Endothelial cell of umbilical vein (primary cell): ENCODE data around the gene COQ5. TPM values are rescaled to one million over a fixed set of nuclear protein-coding genes. Genes with fewer than 3 reads are reported as not detected.

Experiments used
- BruUV-seq: library from RNA; stranded (reverse); fragments of 400-500 nt; replicated peaks from 2 replicates; lab custom pipeline; 2021; lab: Mats Ljungman, UMichigan
- CTCF ChIA-PET: fragments of 300-600, 350-600 bp; sonication (Branson Sonifier 250); formaldehyde crosslinking; loops from one replicate; lab custom pipeline; 2021; ENCODE audit warnings: antibody characterized with exemption, inconsistent platforms; lab: Charles Lee
- POLR2A ChIA-PET: fragments of 300-600, 350-600 bp; sonication (Branson Sonifier 250); formaldehyde crosslinking; loops from one replicate; lab custom pipeline; 2021; ENCODE audit warnings: antibody characterized with exemption, inconsistent platforms; lab: Charles Lee
- DNase-seq: peaks from one replicate; pipeline ENCODE4 v3.0.0-alpha.2; 2011; ENCODE audit warnings: low read depth, low spot score
- FAIRE-seq: peaks from 2 replicates; lab custom pipeline; 2011; peaks lifted over from hg19 to GRCh38; lab: Jason Lieb, UNC
- H2AFZ ChIP-seq: 2 replicates; pipeline ENCODE4 v1.6.0; 2012; ENCODE audit warnings: low read depth, low read length, control low read depth, inconsistent platforms
- H3K27ac ChIP-seq: 2 replicates; pipeline ENCODE4 v1.5.1; 2011; ENCODE audit warnings: low read depth, mild to moderate bottlenecking, control low read depth, low read length, moderate library complexity; ENCODE audit not compliant: insufficient read depth
- H3K27me3 ChIP-seq, 2 experiments: 2 replicates each; pipeline versions ENCODE4 v1.6.0 to v1.6.1; 2011; ENCODE audit warnings: low read length in 2 of 2, mixed read lengths in 1 of 2; ENCODE audit not compliant: control insufficient read depth in 2 of 2, insufficient read depth in 2 of 2
- H3K36me3 ChIP-seq, 2 experiments: 2 replicates in 1 of 2; 3 replicates in 1 of 2; pipeline ENCODE4 v1.5.1; 2011; ENCODE audit warnings: low read length in 2 of 2, mild to moderate bottlenecking in 1 of 2, moderate library complexity in 1 of 2; ENCODE audit not compliant: control insufficient read depth in 2 of 2, insufficient read depth in 2 of 2; ENCODE audit errors: extremely low read depth in 1 of 2
- H3K4me1 ChIP-seq: 3 replicates; pipeline ENCODE4 v1.5.1; 2011; ENCODE audit warnings: mild to moderate bottlenecking, low read length; ENCODE audit not compliant: control insufficient read depth, insufficient read depth; ENCODE audit errors: extremely low read depth
- H3K4me2 ChIP-seq: 2 replicates; pipeline ENCODE4 v1.6.1; 2011; ENCODE audit warnings: low read length, control low read depth, mixed read lengths; ENCODE audit not compliant: insufficient read depth
- H3K4me3 ChIP-seq, 3 experiments: fragments of 200-600 bp in 1 of 3; sonication (generic), shearing (Covaris generic) in 1 of 3; replicated peaks in 1 of 3; 2 replicates each; pipeline ENCODE4 v1.5.1; 2011 to 2016; ENCODE audit warnings: control low read depth in 3 of 3, low read length in 3 of 3, mild to moderate bottlenecking in 2 of 3, inconsistent platforms in 1 of 3, low read depth in 1 of 3, moderate library complexity in 1 of 3; ENCODE audit not compliant: insufficient read depth in 1 of 3
- H3K79me2 ChIP-seq: 2 replicates; pipeline ENCODE4 v1.6.0; 2012; ENCODE audit warnings: low read length, inconsistent platforms; ENCODE audit not compliant: control insufficient read depth, insufficient read depth
- H3K9ac ChIP-seq: replicated peaks from 2 replicates; pipeline ENCODE3; 2011; ENCODE audit warnings: low read length, control low read depth; ENCODE audit not compliant: insufficient read depth; ENCODE audit errors: extremely low read depth
- H3K9me1 ChIP-seq: replicated peaks from 3 replicates; pipeline ENCODE4 v1.6.0; 2011; ENCODE audit warnings: mild to moderate bottlenecking, low read length; ENCODE audit not compliant: control insufficient read depth, insufficient read depth; ENCODE audit errors: extremely low read depth
- H3K9me3 ChIP-seq: replicated peaks from 2 replicates; pipeline ENCODE4 v1.5.1; 2012; ENCODE audit warnings: low read length, inconsistent platforms; ENCODE audit not compliant: control insufficient read depth, insufficient read depth
- H4K20me1 ChIP-seq: replicated peaks from 2 replicates; pipeline ENCODE3; 2011; ENCODE audit warnings: mild to moderate bottlenecking, low read length; ENCODE audit not compliant: control insufficient read depth, insufficient read depth; ENCODE audit errors: extremely low read depth
- EZH2 ChIP-seq: IDR thresholded peaks from 2 replicates; pipeline ENCODE4 v1.6.1; 2012; ENCODE audit warnings: borderline replicate concordance, low read depth, mild to moderate bottlenecking, moderate library complexity, low read length, inconsistent platforms; ENCODE audit not compliant: severe bottlenecking
- FOS ChIP-seq: IDR thresholded peaks from 2 replicates; pipeline ENCODE4 v1.6.1; 2011; ENCODE audit warnings: mild to moderate bottlenecking, low read length, moderate library complexity, borderline replicate concordance; ENCODE audit not compliant: insufficient read depth
- GATA2 ChIP-seq: IDR thresholded peaks from 2 replicates; pipeline ENCODE4 v1.7.0; 2011; ENCODE audit warnings: low read depth, mild to moderate bottlenecking, moderate library complexity, mixed read lengths, low read length; ENCODE audit not compliant: insufficient read length, insufficient read depth
- JUN ChIP-seq: IDR thresholded peaks from 2 replicates; pipeline ENCODE4 v1.6.1; 2011; ENCODE audit warnings: borderline replicate concordance, low read depth; ENCODE audit not compliant: insufficient read length, insufficient read depth
- MYC ChIP-seq: IDR thresholded peaks from one replicate; pipeline ENCODE4 v1.6.1; 2011; ENCODE audit warnings: mild to moderate bottlenecking, low read depth, low read length
- POLR2A ChIP-seq: IDR thresholded peaks from 2 replicates; pipeline ENCODE4 v1.6.1; 2012; ENCODE audit warnings: low read depth, mild to moderate bottlenecking, control low read depth, low read length
- POLR2AphosphoS5 ChIP-seq: IDR thresholded peaks from 2 replicates; pipeline ENCODE4 v1.6.1; 2012; ENCODE audit warnings: low read depth, mild to moderate bottlenecking, control low read depth, low read length, moderate library complexity; ENCODE audit not compliant: insufficient read depth
- dilution Hi-C: fragments of 300-500 bp; cut with MboI; formaldehyde crosslinking; loops from one replicate; pipeline ENCODE4 v1.15.0; 2019; ENCODE audit warnings: low sequenced_read_pairs; ENCODE audit not compliant: extremely low pct_ligation_motif_present
- intact Hi-C: fragments of 100-400 bp; cut with micrococcal nuclease; formaldehyde crosslinking; loops from one replicate; pipeline ENCODE4 v1.10.0; 2022
- polyA plus RNA-seq, 4 experiments: library from polyadenylated mRNA; depleted of rRNA in 3 of 4; stranded (reverse) in 3 of 4; unstranded in 1 of 4; fragments of >200 nt; gene quantifications; 2 replicates each; pipeline versions ENCODE4 v1.2.1 to v1.2.3, GENCODE V29; 2011 to 2012; ENCODE audit warnings: missing spikeins in 1 of 4
- total RNA-seq: library from RNA; stranded (reverse); gene quantifications from 2 replicates; pipeline ENCODE4 v1.2.3, GENCODE V29; 2021
- TF ChIP-seq, protein P1 (sequence below), 2 donors: IDR thresholded peaks; 1 replicate in 1 of 2; 2 replicates in 1 of 2; pipeline ENCODE4 v1.5.1; 2011; ENCODE audit warnings: low read length in 2 of 2, mild to moderate bottlenecking in 2 of 2, moderate library complexity in 2 of 2, control low read depth in 1 of 2, inconsistent platforms in 1 of 2, low read depth in 1 of 2; ENCODE audit not compliant: insufficient read depth in 1 of 2; ENCODE audit errors: extremely low read depth in 1 of 2
- TF ChIP-seq, protein P2 (sequence below): IDR thresholded peaks from 2 replicates; pipeline ENCODE4 v1.6.1; 2011; ENCODE audit not compliant: insufficient read depth, insufficient read length

Gene COQ5
- total and polyA plus RNA-seq, 2 donors (not counting 3 experiments of a cell fraction or from before 2014, with no cell fraction given) = 19.7 to 23.7 TPM

DNA sequence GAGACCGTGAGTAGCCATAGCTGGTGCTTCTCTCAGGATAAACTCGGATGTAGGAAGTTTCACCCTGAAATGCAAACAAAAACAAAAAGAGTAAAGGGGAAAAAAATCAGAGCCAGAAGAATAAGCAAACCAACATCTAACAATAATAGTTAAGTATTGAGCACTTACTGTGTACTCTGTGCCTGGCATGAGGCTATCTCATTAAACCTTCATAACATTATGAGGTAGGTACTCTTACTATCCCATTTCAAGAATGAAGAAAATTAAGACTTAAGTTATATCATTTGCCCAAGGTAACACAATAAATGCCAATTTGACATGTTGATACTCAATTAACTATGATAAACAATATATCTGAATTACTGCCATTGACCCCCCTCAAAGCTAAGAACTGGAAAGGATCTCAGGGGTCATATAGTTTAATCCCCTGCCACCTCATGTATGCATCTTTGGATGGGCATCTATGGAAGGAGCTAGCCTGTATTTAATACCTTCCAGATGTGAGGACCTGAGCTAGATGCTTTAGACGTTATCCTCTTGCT, 66.8 kb downstream of the COQ5 start:
- intact Hi-C loops = no loop called here
- H3K9ac ChIP-seq = no peak overlapping the region
- H4K20me1 ChIP-seq = no peaks in the 10 kb centered on the region
- H3K4me2 ChIP-seq = no peak overlapping the region
- no peak for FAIRE-seq
- no peaks in the 10 kb centered on the region for H3K27me3 ChIP-seq
- no peaks in the 10 kb centered on the region for H3K9me1 ChIP-seq
- no peak overlapping the region for H3K4me3 ChIP-seq
- BruUV-seq = no TSS peak
- CTCF ChIA-PET = interaction anchor here (1.3 kb wide), 1 partner anchor 18 kb away, joined by 3 read pairs; no protein-coding TSS in a partner anchor
- POLR2A ChIA-PET = no interaction called here
- no peak for DNase-seq
- TF ChIP-seq EZH2 (no peak), FOS (no peak), JUN (no peak), POLR2AphosphoS5 (no peak), MYC (no peak), GATA2 (no peak), POLR2A (no peak)
- TF ChIP-seq, protein P1, sequence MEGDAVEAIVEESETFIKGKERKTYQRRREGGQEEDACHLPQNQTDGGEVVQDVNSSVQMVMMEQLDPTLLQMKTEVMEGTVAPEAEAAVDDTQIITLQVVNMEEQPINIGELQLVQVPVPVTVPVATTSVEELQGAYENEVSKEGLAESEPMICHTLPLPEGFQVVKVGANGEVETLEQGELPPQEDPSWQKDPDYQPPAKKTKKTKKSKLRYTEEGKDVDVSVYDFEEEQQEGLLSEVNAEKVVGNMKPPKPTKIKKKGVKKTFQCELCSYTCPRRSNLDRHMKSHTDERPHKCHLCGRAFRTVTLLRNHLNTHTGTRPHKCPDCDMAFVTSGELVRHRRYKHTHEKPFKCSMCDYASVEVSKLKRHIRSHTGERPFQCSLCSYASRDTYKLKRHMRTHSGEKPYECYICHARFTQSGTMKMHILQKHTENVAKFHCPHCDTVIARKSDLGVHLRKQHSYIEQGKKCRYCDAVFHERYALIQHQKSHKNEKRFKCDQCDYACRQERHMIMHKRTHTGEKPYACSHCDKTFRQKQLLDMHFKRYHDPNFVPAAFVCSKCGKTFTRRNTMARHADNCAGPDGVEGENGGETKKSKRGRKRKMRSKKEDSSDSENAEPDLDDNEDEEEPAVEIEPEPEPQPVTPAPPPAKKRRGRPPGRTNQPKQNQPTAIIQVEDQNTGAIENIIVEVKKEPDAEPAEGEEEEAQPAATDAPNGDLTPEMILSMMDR (IDR thresholded peaks at IDR 0.05; ENCODE audit: extremely low read depth in 1 of 2, insufficient read depth in 1 of 2, low read depth in 1 of 2, low read length in 2 of 2) = no peak
- TF ChIP-seq, protein P2, sequence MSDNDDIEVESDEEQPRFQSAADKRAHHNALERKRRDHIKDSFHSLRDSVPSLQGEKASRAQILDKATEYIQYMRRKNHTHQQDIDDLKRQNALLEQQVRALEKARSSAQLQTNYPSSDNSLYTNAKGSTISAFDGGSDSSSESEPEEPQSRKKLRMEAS = no peak
- H3K9me3 ChIP-seq = no peaks in the 10 kb centered on the region
- dilution Hi-C loops = no loop called here
- H3K36me3 ChIP-seq = peaks cover 38 to 48% of the 10 kb centered on the region in 2 experiments
- H3K79me2 ChIP-seq = peaks cover 35% of the 10 kb centered on the region
- no peak overlapping the region for H2AFZ ChIP-seq
- no peak overlapping the region for H3K27ac ChIP-seq
- no peaks in the 10 kb centered on the region for H3K4me1 ChIP-seq
